Measurements from ENCODE around the gene MCMBP.
"Not testable (repeated sequence)": the region's sequence is repeated elsewhere in the genome, so short reads cannot be mapped to it uniquely, and the experiment has no call there.

- TF ChIP-seq, protein P1, sequence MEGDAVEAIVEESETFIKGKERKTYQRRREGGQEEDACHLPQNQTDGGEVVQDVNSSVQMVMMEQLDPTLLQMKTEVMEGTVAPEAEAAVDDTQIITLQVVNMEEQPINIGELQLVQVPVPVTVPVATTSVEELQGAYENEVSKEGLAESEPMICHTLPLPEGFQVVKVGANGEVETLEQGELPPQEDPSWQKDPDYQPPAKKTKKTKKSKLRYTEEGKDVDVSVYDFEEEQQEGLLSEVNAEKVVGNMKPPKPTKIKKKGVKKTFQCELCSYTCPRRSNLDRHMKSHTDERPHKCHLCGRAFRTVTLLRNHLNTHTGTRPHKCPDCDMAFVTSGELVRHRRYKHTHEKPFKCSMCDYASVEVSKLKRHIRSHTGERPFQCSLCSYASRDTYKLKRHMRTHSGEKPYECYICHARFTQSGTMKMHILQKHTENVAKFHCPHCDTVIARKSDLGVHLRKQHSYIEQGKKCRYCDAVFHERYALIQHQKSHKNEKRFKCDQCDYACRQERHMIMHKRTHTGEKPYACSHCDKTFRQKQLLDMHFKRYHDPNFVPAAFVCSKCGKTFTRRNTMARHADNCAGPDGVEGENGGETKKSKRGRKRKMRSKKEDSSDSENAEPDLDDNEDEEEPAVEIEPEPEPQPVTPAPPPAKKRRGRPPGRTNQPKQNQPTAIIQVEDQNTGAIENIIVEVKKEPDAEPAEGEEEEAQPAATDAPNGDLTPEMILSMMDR (IDR thresholded peaks at IDR 0.05), result not testable (repeated sequence)
- TF ChIP-seq SMC3 (IDR thresholded peaks at IDR 0.05; ENCODE audit: low read depth, low read length); POLR2AphosphoS5 (IDR thresholded peaks at IDR 0.05; ENCODE audit: low read depth, low read length); USF2 (IDR thresholded peaks at IDR 0.05; ENCODE audit: borderline replicate concordance, low read depth, low read length); JUND (IDR thresholded peaks at IDR 0.05): not testable (repeated sequence)
- TF ChIP-seq, protein P2, sequence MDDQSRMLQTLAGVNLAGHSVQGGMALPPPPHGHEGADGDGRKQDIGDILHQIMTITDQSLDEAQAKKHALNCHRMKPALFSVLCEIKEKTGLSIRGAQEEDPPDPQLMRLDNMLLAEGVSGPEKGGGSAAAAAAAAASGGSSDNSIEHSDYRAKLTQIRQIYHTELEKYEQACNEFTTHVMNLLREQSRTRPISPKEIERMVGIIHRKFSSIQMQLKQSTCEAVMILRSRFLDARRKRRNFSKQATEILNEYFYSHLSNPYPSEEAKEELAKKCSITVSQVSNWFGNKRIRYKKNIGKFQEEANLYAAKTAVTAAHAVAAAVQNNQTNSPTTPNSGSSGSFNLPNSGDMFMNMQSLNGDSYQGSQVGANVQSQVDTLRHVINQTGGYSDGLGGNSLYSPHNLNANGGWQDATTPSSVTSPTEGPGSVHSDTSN (IDR thresholded peaks at IDR 0.05), result not testable (repeated sequence)
Measured at GRCh38 chr10:119891849-119892187, 19.2 kb upstream of the MCMBP start.

Measured in SK-N-SH (cell line).